ENCODE measurements around the gene HECW1.

HECW1 gene

GRCh38 chr7:43395351-43395750 is 282.9 kb downstream of the HECW1 start:
- TF ChIP-seq CTCF (IDR thresholded peaks at IDR 0.05; ENCODE audit: extremely low read depth, missing control alignments), result no peak
- no peak for DNase-seq (ENCODE audit: low spot score)

GRCh38 chr7:43396187-43396740 is 283.8 kb downstream of the HECW1 start:
- DNase-seq (ENCODE audit: low spot score), result no peak
- no peak for TF ChIP-seq CTCF (IDR thresholded peaks at IDR 0.05; ENCODE audit: extremely low read depth, missing control alignments)

GRCh38 chr7:43398831-43399230 is 286.4 kb downstream of the HECW1 start:
- no peak for DNase-seq (ENCODE audit: low spot score)
- no peak for TF ChIP-seq CTCF (IDR thresholded peaks at IDR 0.05; ENCODE audit: extremely low read depth, missing control alignments)

- DNase-seq (ENCODE audit: low spot score), result no peak
Measured at GRCh38 chr7:43405948-43406347, 293.5 kb downstream of the HECW1 start.

GRCh38 chr7:43406961-43407360 is 294.5 kb downstream of the HECW1 start:
- DNase-seq (ENCODE audit: low spot score), result no peak
- TF ChIP-seq CTCF (IDR thresholded peaks at IDR 0.05; ENCODE audit: extremely low read depth, missing control alignments), result no peak

More at GRCh38 chr7:43405948-43406347, 293.5 kb downstream of the HECW1 start:
- no peak for TF ChIP-seq CTCF (IDR thresholded peaks at IDR 0.05; ENCODE audit: extremely low read depth, missing control alignments)

GRCh38 chr7:43408981-43409380 is 296.5 kb downstream of the HECW1 start:
- no peak for TF ChIP-seq CTCF (IDR thresholded peaks at IDR 0.05; ENCODE audit: extremely low read depth, missing control alignments)
- DNase-seq (ENCODE audit: low spot score), result no peak

- no peak for DNase-seq (ENCODE audit: low spot score)
- no peak for TF ChIP-seq CTCF (IDR thresholded peaks at IDR 0.05; ENCODE audit: extremely low read depth, missing control alignments)
Measured at GRCh38 chr7:43417455-43417854, 305.0 kb downstream of the HECW1 start.

All from GM20000 (cell line).